ENCODE results near the gene NEURL1.

GRCh38 chr10:103473261-103473671, 20.2 kb upstream of the NEURL1 start:
- TF ChIP-seq, protein P1, sequence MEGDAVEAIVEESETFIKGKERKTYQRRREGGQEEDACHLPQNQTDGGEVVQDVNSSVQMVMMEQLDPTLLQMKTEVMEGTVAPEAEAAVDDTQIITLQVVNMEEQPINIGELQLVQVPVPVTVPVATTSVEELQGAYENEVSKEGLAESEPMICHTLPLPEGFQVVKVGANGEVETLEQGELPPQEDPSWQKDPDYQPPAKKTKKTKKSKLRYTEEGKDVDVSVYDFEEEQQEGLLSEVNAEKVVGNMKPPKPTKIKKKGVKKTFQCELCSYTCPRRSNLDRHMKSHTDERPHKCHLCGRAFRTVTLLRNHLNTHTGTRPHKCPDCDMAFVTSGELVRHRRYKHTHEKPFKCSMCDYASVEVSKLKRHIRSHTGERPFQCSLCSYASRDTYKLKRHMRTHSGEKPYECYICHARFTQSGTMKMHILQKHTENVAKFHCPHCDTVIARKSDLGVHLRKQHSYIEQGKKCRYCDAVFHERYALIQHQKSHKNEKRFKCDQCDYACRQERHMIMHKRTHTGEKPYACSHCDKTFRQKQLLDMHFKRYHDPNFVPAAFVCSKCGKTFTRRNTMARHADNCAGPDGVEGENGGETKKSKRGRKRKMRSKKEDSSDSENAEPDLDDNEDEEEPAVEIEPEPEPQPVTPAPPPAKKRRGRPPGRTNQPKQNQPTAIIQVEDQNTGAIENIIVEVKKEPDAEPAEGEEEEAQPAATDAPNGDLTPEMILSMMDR (IDR thresholded peaks at IDR 0.05): no peak
- TF ChIP-seq POLR2AphosphoS5 (IDR thresholded peaks at IDR 0.05; ENCODE audit: low read depth, low read length): no peak
- no peak for TF ChIP-seq TCF7L2 (IDR thresholded peaks at IDR 0.05; ENCODE audit: low read depth, low read length)
